Measurements from ENCODE around the gene CYBC1. TPM values are rescaled to one million over a fixed set of nuclear protein-coding genes. Genes with fewer than 3 reads are reported as not detected.

CYBC1 gene
- total RNA-seq, 1 experiment from 2014 or later: 95.4 TPM

GRCh38 chr17:82394278-82394677 lies 56.3 kb downstream of the CYBC1 start (continued):
- TF ChIP-seq CEBPB (IDR thresholded peaks at IDR 0.05; ENCODE audit: low read depth): no peak

- peaks cover 0 to 15% of the 10 kb centered on the region in 2 experiments; a peak in 3 of 4 replicates for H3K4me1 ChIP-seq (ENCODE audit: control insufficient read depth in 1 of 2, insufficient read depth in 2 of 2, low read length in 2 of 2)
- no TSS peak for BruUV-seq (replicated peaks)
- H3K9ac ChIP-seq (ENCODE audit: low read length): no peak overlapping the region
- no peak for DNase-seq (ENCODE audit: low read depth, low spot score)
- H3K79me2 ChIP-seq (ENCODE audit: insufficient read depth, low read length): no peaks in the 10 kb centered on the region
- no peak overlapping the region for H3K4me3 ChIP-seq (replicated peaks in 1 of 2; ENCODE audit: low read depth in 1 of 2, low read length in 2 of 2)
- TF ChIP-seq CTCF (IDR thresholded peaks at IDR 0.05 in 2 of 3, conservative IDR thresholded peaks at IDR 0.05 in 1 of 3; ENCODE audit: borderline replicate concordance in 1 of 3, insufficient read depth in 1 of 3, low read depth in 2 of 3, low read length in 2 of 3): no peak
- TF ChIP-seq FOSL1 (IDR thresholded peaks at IDR 0.05; ENCODE audit: low read depth): no peak
- TF ChIP-seq JUND (IDR thresholded peaks at IDR 0.05): no peak
- TF ChIP-seq MAX (IDR thresholded peaks at IDR 0.05): no peak
- no peak for TF ChIP-seq ATF3 (IDR thresholded peaks at IDR 0.05)
- TF ChIP-seq SP1 (IDR thresholded peaks at IDR 0.05; ENCODE audit: low read depth): no peak
- TF ChIP-seq RAD21 (IDR thresholded peaks at IDR 0.05; ENCODE audit: low read depth): no peak
- no peak for TF ChIP-seq EGR1 (IDR thresholded peaks at IDR 0.05; ENCODE audit: low read depth)
- no peak for TF ChIP-seq EZH2 (IDR thresholded peaks at IDR 0.05)
- no peak overlapping the region for H3K4me2 ChIP-seq (ENCODE audit: low read length)
- ChIA-PET RAD21 (ENCODE audit: low non-redundant PET in 1 of 2, low total read pairs in 2 of 2, uncharacterized antibody in 2 of 2, unreplicated experiment in 2 of 2) (no interaction called here), CTCF (no interaction called here), POLR2A (no interaction called here)
- H3K27ac ChIP-seq (ENCODE audit: low read depth, low read length): no peak overlapping the region
- no peaks in the 10 kb centered on the region for H4K20me1 ChIP-seq (ENCODE audit: insufficient read depth)
- H3K9me3 ChIP-seq (ENCODE audit: control insufficient read depth in 1 of 2, insufficient read depth in 1 of 2, low read depth in 1 of 2, low read length in 2 of 2): no peaks in the 10 kb centered on the region
- no peaks in the 10 kb centered on the region for H3K9me2 ChIP-seq (ENCODE audit: insufficient read depth)
- H3K36me3 ChIP-seq (ENCODE audit: control insufficient read depth in 1 of 2, insufficient read depth in 2 of 2, low read length in 2 of 2): no peaks in the 10 kb centered on the region
- ATAC-seq: no peak
- intact Hi-C loops (cut with micrococcal nuclease): no loop called here
- no peak overlapping the region for H2AFZ ChIP-seq (ENCODE audit: low read depth, low read length, poor library complexity, severe bottlenecking)
- no peaks in the 10 kb centered on the region for H3K27me3 ChIP-seq (ENCODE audit: insufficient read depth, low read length)
Measured at GRCh38 chr17:82392941-82393340, 57.6 kb downstream of the CYBC1 start.

Other genes with a start within 250 kb of the CYBC1 start
- 143 TPM for gene CCDC57, start 237.9 kb downstream of the CYBC1 start, total RNA-seq (2021; ENCODE audit: unreplicated experiment)
- gene SLC16A3, start 221.7 kb downstream of the CYBC1 start, total RNA-seq (2021; ENCODE audit: unreplicated experiment): 445 TPM
- 176 TPM for gene CSNK1D, start 177.1 kb downstream of the CYBC1 start, total RNA-seq (2021; ENCODE audit: unreplicated experiment)
- gene CD7, start 133.1 kb downstream of the CYBC1 start, total RNA-seq (2021; ENCODE audit: unreplicated experiment): 0.61 TPM
- 6.8 TPM for gene SECTM1, start 117.0 kb downstream of the CYBC1 start, total RNA-seq (2021; ENCODE audit: unreplicated experiment)
- gene TEX19, start 91.5 kb downstream of the CYBC1 start, total RNA-seq (2021; ENCODE audit: unreplicated experiment): 2.1 TPM
- not detected for gene UTS2R, start 79.0 kb downstream of the CYBC1 start, total RNA-seq (2021; ENCODE audit: unreplicated experiment)
- 45.2 TPM for gene HEXD, start 32.4 kb downstream of the CYBC1 start, total RNA-seq (2021; ENCODE audit: unreplicated experiment)
- gene OGFOD3, start 32.2 kb downstream of the CYBC1 start, total RNA-seq (2021; ENCODE audit: unreplicated experiment): 53.6 TPM
- gene NARF, start 8.0 kb upstream of the CYBC1 start, total RNA-seq (2021; ENCODE audit: unreplicated experiment): 91.8 TPM
- 122 TPM for gene FOXK2, start 69.0 kb upstream of the CYBC1 start, total RNA-seq (2021; ENCODE audit: unreplicated experiment)
- gene WDR45B, start 197.7 kb upstream of the CYBC1 start, total RNA-seq (2021; ENCODE audit: unreplicated experiment): 117 TPM
- 22.1 TPM for gene RAB40B, start 247.9 kb upstream of the CYBC1 start, total RNA-seq (2021; ENCODE audit: unreplicated experiment)

All from HCT116 (cell line).